H9 (cell line): ENCODE results near the gene OR6K2. TPM values are rescaled to one million over a fixed set of nuclear protein-coding genes. Genes with fewer than 3 reads are reported as not detected.

ENCODE experiments used
- DNase-seq: peaks from one replicate; pipeline ENCODE4 v3.0.0-alpha.2; 2017
- H2AFZ ChIP-seq: one replicate; pipeline ENCODE4 v1.6.1; 2013; ENCODE audit warnings: mild to moderate bottlenecking, low read length, control low read depth, moderate library complexity
- H2AK5ac ChIP-seq: 2 replicates; pipeline ENCODE4 v1.6.1; 2013; ENCODE audit warnings: low read length, control low read depth, mixed read lengths; ENCODE audit not compliant: insufficient read length
- H2BK120ac ChIP-seq: one replicate; pipeline ENCODE4 v1.6.1; 2013; ENCODE audit warnings: low read depth, mild to moderate bottlenecking, low read length, control low read depth, inconsistent platforms; ENCODE audit not compliant: poor library complexity, severe bottlenecking
- H2BK12ac ChIP-seq: 2 replicates; pipeline ENCODE4 v1.6.1; 2013; ENCODE audit warnings: low read length, control low read depth, mixed read lengths, low read depth; ENCODE audit not compliant: insufficient read length
- H2BK15ac ChIP-seq: 2 replicates; pipeline ENCODE4 v1.6.1; 2013; ENCODE audit warnings: low read depth, low read length, control low read depth
- H2BK20ac ChIP-seq: one replicate; pipeline ENCODE4 v1.6.1; 2013; ENCODE audit warnings: low read depth, mild to moderate bottlenecking, low read length, control low read depth, inconsistent platforms; ENCODE audit not compliant: poor library complexity, severe bottlenecking
- H2BK5ac ChIP-seq: 2 replicates; pipeline ENCODE4 v1.6.1; 2013; ENCODE audit warnings: low read length, control low read depth, mixed read lengths; ENCODE audit not compliant: insufficient read length
- H3K14ac ChIP-seq: 2 replicates; pipeline ENCODE4 v1.6.1; 2013; ENCODE audit warnings: low read length, control low read depth; ENCODE audit not compliant: insufficient read depth
- H3K18ac ChIP-seq: 2 replicates; pipeline ENCODE4 v1.6.1; 2013; ENCODE audit warnings: low read depth, mild to moderate bottlenecking, mixed read lengths, low read length, control low read depth; ENCODE audit not compliant: insufficient read length
- H3K23ac ChIP-seq: 2 replicates; pipeline ENCODE4 v1.6.1; 2013; ENCODE audit warnings: low read length, control low read depth, mixed read lengths, low read depth; ENCODE audit not compliant: insufficient read length
- H3K23me2 ChIP-seq: 2 replicates; pipeline ENCODE4 v1.6.1; 2013; ENCODE audit warnings: low read depth, mild to moderate bottlenecking, mixed read lengths, low read length, control low read depth; ENCODE audit not compliant: insufficient read length, poor library complexity, severe bottlenecking
- H3K27ac ChIP-seq: 2 replicates; pipeline ENCODE4 v1.5.1; 2013; ENCODE audit warnings: low read length, control low read depth, mixed read lengths, low read depth; ENCODE audit not compliant: insufficient read length
- H3K27me3 ChIP-seq: 2 replicates; pipeline ENCODE4 v1.6.1; 2013; ENCODE audit warnings: low read length, control low read depth, inconsistent platforms; ENCODE audit not compliant: insufficient read depth
- H3K4ac ChIP-seq: 2 replicates; pipeline ENCODE4 v1.6.1; 2013; ENCODE audit warnings: low read depth, mild to moderate bottlenecking, control low read depth, inconsistent platforms, low read length, moderate library complexity
- H3K4me1 ChIP-seq: 2 replicates; pipeline ENCODE4 v1.6.1; 2013; ENCODE audit warnings: low read length, control low read depth, inconsistent platforms; ENCODE audit not compliant: insufficient read depth
- H3K4me2 ChIP-seq: 2 replicates; pipeline ENCODE4 v1.6.1; 2013; ENCODE audit warnings: low read length, control low read depth, mixed read lengths; ENCODE audit not compliant: insufficient read length, insufficient read depth
- H3K56ac ChIP-seq: 2 replicates; pipeline ENCODE4 v1.6.1; 2013; ENCODE audit warnings: low read depth, mild to moderate bottlenecking, mixed read lengths, low read length, control low read depth; ENCODE audit not compliant: insufficient read length
- H3K79me1 ChIP-seq: 2 replicates; pipeline ENCODE4 v1.6.1; 2013; ENCODE audit warnings: low read depth, mild to moderate bottlenecking, moderate library complexity, low read length, control low read depth, inconsistent platforms; ENCODE audit not compliant: insufficient read depth, poor library complexity, severe bottlenecking
- H3K79me2 ChIP-seq: 2 replicates; pipeline ENCODE4 v1.6.1; 2013; ENCODE audit warnings: low read length, control low read depth, inconsistent platforms; ENCODE audit not compliant: insufficient read depth
- H3K9ac ChIP-seq: 2 replicates; pipeline ENCODE4 v1.6.1; 2013; ENCODE audit warnings: low read length, control low read depth, mixed read lengths; ENCODE audit not compliant: insufficient read length; ENCODE audit errors: extremely low read depth
- H3K9me3 ChIP-seq: one replicate; pipeline ENCODE4 v1.6.1; 2013; ENCODE audit warnings: low read depth, low read length, inconsistent platforms; ENCODE audit not compliant: control insufficient read depth
- H3T11ph ChIP-seq: one replicate; pipeline ENCODE4 v1.6.1; 2013; ENCODE audit warnings: mild to moderate bottlenecking, low read length, control low read depth, inconsistent platforms
- H4K20me1 ChIP-seq: one replicate; pipeline ENCODE4 v1.6.1; 2013; ENCODE audit not compliant: control insufficient read depth, insufficient read length, insufficient read depth
- H4K5ac ChIP-seq: 2 replicates; pipeline ENCODE4 v1.6.1; 2013; ENCODE audit warnings: low read depth, mild to moderate bottlenecking, mixed read lengths, low read length, control low read depth; ENCODE audit not compliant: insufficient read length
- H4K8ac ChIP-seq: replicated peaks from 2 replicates; pipeline ENCODE4 v1.6.1; 2013; ENCODE audit warnings: low read length, control low read depth, mixed read lengths, low read depth; ENCODE audit not compliant: insufficient read length
- H4K91ac ChIP-seq: 2 replicates; pipeline ENCODE4 v1.6.1; 2013; ENCODE audit warnings: low read depth, mild to moderate bottlenecking, moderate library complexity, mixed read lengths, low read length, control low read depth; ENCODE audit not compliant: insufficient read length
- H3K27ac Mint-ChIP-seq, 3 experiments: 2 replicates in 2 of 3; 3 replicates in 1 of 3; pipeline ENCODE4 v1.8.0; 2020 to 2021; ENCODE audit warnings: mixed read lengths in 3 of 3, mild to moderate bottlenecking in 1 of 3, moderate library complexity in 1 of 3
- H3K27me3 Mint-ChIP-seq: 2 replicates; pipeline ENCODE4 v1.8.0; 2021; ENCODE audit warnings: low read depth, mild to moderate bottlenecking, moderate library complexity, mixed read lengths
- H3K36me3 Mint-ChIP-seq, 3 experiments: 2 replicates in 2 of 3; 3 replicates in 1 of 3; pipeline ENCODE4 v1.8.0; 2020 to 2021; ENCODE audit warnings: low read depth in 3 of 3, mixed read lengths in 3 of 3; ENCODE audit not compliant: insufficient read depth in 1 of 3
- H3K4me1 Mint-ChIP-seq, 2 experiments: 2 replicates each; pipeline ENCODE4 v1.8.0; 2020; ENCODE audit warnings: mixed read lengths in 2 of 2
- H3K4me3 Mint-ChIP-seq, 2 experiments: 2 replicates in 1 of 2; 3 replicates in 1 of 2; pipeline ENCODE4 v1.8.0; 2020 to 2021; ENCODE audit warnings: mild to moderate bottlenecking in 2 of 2, mixed read lengths in 2 of 2, moderate library complexity in 1 of 2
- H3K9me3 Mint-ChIP-seq, 2 experiments: 2 replicates in 1 of 2; 3 replicates in 1 of 2; pipeline ENCODE4 v1.8.0; 2020; ENCODE audit warnings: mild to moderate bottlenecking in 2 of 2, mixed read lengths in 2 of 2, moderate library complexity in 1 of 2
- total RNA-seq: library from RNA; stranded (reverse); gene quantifications from 2 replicates; pipeline ENCODE4 v1.2.1, GENCODE V29; 2021
- TF ChIP-seq, protein P1 (sequence below): fragments of 200-600 bp; sonication (generic); conservative IDR thresholded peaks from 3 replicates; pipeline ENCODE4 v1.8.0; 2021; ENCODE audit warnings: antibody characterized with exemption, mild to moderate bottlenecking

Gene OR6K2
- total RNA-seq, 1 experiment from 2014 or later: not detected

DNA sequence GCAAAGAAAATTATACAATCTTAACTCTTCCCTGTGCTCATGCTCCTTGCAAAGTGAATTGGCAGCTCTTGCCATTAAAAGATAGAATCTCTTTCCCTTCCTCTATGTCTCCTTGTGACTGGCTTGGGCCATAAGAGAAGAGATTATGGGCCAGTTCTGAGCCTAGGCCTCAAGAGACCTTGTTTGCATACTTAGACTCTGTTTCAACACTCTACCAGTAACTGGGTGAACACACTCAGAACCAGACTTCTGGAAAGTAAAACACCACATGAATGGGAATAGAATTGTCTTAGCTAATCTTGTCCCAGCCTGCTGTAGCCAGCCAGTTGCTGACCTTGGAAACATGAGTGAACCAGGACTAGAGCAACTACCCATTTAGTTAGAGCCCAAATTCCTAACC lies 35.4 kb upstream of the OR6K2 start:
- no peak overlapping the region for H3K27ac Mint-ChIP-seq
- Histone ChIP-seq H3T11ph (no peak overlapping the region), H3K79me1 (no peaks in the 10 kb centered on the region), H2AK5ac (no peak overlapping the region), H3K4me2 (no peak overlapping the region), H2BK12ac (no peak overlapping the region), H3K27ac (no peak overlapping the region), H4K20me1 (no peaks in the 10 kb centered on the region), H2BK20ac (no peak overlapping the region), H2BK120ac (no peak overlapping the region), H3K56ac (no peak overlapping the region), H3K23me2 (no peaks in the 10 kb centered on the region), H3K27me3 (no peaks in the 10 kb centered on the region), H3K4me1 (no peaks in the 10 kb centered on the region), H3K4ac (no peak overlapping the region), H3K14ac (no peak overlapping the region), H3K9ac (no peak overlapping the region), H4K8ac (no peak overlapping the region), H4K5ac (no peak overlapping the region), H3K79me2 (no peaks in the 10 kb centered on the region), H3K9me3 (no peaks in the 10 kb centered on the region), H3K23ac (no peak overlapping the region), H2AFZ (no peak overlapping the region), H2BK5ac (no peak overlapping the region), H4K91ac (no peak overlapping the region), H2BK15ac (no peak overlapping the region), H3K18ac (no peak overlapping the region)
- no peaks in the 10 kb centered on the region for H3K27me3 Mint-ChIP-seq
- no peaks in the 10 kb centered on the region for H3K4me1 Mint-ChIP-seq
- TF ChIP-seq, protein P1, sequence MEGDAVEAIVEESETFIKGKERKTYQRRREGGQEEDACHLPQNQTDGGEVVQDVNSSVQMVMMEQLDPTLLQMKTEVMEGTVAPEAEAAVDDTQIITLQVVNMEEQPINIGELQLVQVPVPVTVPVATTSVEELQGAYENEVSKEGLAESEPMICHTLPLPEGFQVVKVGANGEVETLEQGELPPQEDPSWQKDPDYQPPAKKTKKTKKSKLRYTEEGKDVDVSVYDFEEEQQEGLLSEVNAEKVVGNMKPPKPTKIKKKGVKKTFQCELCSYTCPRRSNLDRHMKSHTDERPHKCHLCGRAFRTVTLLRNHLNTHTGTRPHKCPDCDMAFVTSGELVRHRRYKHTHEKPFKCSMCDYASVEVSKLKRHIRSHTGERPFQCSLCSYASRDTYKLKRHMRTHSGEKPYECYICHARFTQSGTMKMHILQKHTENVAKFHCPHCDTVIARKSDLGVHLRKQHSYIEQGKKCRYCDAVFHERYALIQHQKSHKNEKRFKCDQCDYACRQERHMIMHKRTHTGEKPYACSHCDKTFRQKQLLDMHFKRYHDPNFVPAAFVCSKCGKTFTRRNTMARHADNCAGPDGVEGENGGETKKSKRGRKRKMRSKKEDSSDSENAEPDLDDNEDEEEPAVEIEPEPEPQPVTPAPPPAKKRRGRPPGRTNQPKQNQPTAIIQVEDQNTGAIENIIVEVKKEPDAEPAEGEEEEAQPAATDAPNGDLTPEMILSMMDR: no peak
- H3K9me3 Mint-ChIP-seq: no peaks in the 10 kb centered on the region
- no peak overlapping the region for H3K4me3 Mint-ChIP-seq
- H3K36me3 Mint-ChIP-seq: no peaks in the 10 kb centered on the region
- DNase-seq: no peak
